Activated T-cell treated with anti-CD3 and anti-CD28 coated beads, Interleukin-2, amount 50 U/mL, for 24 hours (primary cell): ENCODE data around the gene VENTX.
"Not testable (repeated sequence)": the region's sequence is repeated elsewhere in the genome, so short reads cannot be mapped to it uniquely, and the experiment has no call there.

ENCODE experiments used
- DNase-seq: peaks from one replicate; pipeline ENCODE4 v3.0.0-alpha.2; 2020
- H3K27ac Mint-ChIP-seq: 2 replicates; pipeline ENCODE4 v1.8.0; 2020; ENCODE audit warnings: mild to moderate bottlenecking, mixed read lengths
- H3K27me3 Mint-ChIP-seq: 2 replicates; pipeline ENCODE4 v1.8.0; 2020; ENCODE audit warnings: mixed read lengths
- H3K36me3 Mint-ChIP-seq: 2 replicates; pipeline ENCODE4 v1.8.0; 2020; ENCODE audit warnings: low read depth, mixed read lengths
- H3K4me1 Mint-ChIP-seq: 2 replicates; pipeline ENCODE4 v1.8.0; 2020; ENCODE audit warnings: low read depth, mixed read lengths
- H3K4me3 Mint-ChIP-seq: 2 replicates; pipeline ENCODE4 v1.8.0; 2020; ENCODE audit warnings: mild to moderate bottlenecking, moderate library complexity, mixed read lengths
- H3K9me3 Mint-ChIP-seq: 2 replicates; pipeline ENCODE4 v1.8.0; 2020; ENCODE audit warnings: mixed read lengths

VENTX gene

DNA sequence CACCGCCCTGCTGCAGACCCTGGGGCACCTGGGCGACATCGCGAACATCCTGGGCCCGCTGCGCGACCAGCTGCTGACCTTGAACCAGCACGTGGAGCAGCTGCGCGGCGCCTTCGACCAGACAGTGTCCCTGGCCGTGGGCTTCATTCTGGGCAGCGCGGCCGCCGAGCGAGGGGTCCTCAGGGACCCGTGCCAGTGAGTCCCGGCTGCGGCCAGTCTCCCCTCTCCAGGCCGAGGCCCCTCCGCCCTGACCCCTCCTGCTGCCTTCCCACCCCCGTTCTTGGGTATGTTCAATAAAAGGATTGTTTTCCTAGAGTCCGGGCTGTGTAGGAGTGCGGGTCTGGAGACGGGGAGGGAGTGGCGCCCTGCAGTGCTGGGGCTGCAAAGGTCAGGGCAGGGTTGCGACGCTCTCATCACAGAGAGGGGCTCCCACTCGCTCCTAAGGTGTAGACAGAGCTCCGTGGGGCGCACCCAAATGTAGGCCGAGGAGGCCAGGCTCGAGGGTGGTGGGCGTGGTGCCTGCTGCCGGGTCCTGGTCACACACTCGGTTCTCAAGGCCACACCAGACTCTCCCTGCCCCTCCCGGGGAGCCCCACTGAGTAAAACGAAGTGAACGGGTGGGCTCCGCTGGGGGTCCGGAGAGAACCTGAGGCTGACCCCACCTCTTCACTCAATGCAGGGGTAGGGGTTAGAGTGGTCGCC, 6.3 kb upstream of the VENTX start:
- Mint-ChIP-seq H3K4me3 (peak overlapping the region; percentile 38), H3K27me3 (peaks cover 75% of the 10 kb centered on the region), H3K9me3 (no peaks in the 10 kb centered on the region), H3K36me3 (no peaks in the 10 kb centered on the region), H3K4me1 (peaks cover 17% of the 10 kb centered on the region), H3K27ac (no peak overlapping the region)
- no peak for DNase-seq

DNA sequence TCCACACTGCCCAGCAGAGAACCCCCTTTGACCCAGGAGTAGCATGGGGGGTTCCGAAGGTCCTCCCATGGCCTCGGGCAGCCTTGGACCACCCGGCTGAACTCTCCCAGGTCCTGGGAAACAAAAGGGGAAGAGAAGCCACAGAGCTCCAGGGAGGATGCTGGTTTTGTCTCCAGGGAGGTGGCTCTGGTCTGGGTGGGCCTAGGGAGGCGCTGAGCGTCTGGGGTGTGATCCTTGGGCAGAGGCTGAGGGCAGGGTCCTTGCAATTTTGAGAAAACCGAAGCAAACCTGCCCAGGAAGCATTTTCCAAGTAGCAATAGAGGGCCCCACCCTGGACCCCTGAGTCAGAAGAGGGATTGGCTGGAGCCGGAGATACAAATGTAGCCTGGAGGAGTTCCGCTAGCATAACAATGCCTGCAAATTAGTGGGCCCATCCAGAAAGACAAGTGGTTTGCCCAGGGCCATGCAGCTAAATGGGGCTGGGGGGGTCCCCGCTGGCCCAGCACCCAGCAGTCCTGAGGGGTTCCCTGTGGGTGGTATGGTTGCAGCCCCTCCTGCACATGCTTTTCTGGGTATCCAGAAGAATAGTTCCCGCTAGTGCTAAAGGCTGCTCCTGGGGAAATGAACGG, 5.6 kb upstream of the VENTX start:
- Mint-ChIP-seq H3K27me3 (peaks cover 68% of the 10 kb centered on the region), H3K36me3 (no peaks in the 10 kb centered on the region), H3K4me3 (no peak overlapping the region), H3K27ac (no peak overlapping the region), H3K9me3 (no peaks in the 10 kb centered on the region), H3K4me1 (peaks cover 11% of the 10 kb centered on the region)
- no peak for DNase-seq

GRCh38 chr10:133234796-133235195, 2.9 kb upstream of the VENTX start:
- H3K9me3 Mint-ChIP-seq = not testable (repeated sequence)

DNA sequence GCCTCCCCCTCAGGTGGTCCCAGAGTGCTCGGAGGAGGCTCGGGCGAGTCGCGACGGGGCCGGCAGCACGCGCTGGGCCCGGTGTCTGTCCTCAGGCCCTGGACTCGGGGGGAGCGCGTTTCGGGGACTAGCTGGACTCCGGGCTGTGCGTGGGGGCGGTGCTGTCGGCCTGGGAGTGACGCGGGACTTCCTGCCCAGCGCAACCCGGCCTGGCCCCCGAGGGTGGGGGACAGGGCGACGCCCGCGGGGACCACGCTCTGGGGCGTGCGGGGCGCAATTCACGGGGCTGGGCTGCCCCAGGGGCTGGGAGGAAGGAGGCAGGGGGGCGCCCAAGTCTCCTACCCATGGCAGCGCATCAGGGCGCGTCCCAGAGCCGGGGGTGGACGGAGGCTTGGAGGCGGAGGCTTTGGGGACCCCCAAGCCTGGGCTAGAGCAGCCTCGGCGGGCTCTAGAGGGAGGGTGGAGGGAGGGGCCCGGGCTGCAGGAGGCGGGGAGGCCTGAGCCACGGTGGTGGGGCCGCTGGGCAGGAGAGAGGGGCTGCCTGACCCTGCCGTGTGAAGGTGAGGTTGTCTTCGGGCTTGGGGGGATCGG, 2.3 kb upstream of the VENTX start:
- Mint-ChIP-seq H3K27ac (no peak overlapping the region), H3K4me3 (peak overlapping the region; percentile 43), H3K27me3 (peaks cover 70% of the 10 kb centered on the region), H3K36me3 (no peaks in the 10 kb centered on the region), H3K4me1 (peaks cover 11% of the 10 kb centered on the region), H3K9me3 (no peaks in the 10 kb centered on the region)
- no peak for DNase-seq

More at GRCh38 chr10:133234796-133235195, 2.9 kb upstream of the VENTX start:
- not testable (repeated sequence) for H3K27ac Mint-ChIP-seq, H3K36me3 Mint-ChIP-seq, DNase-seq
- Mint-ChIP-seq H3K4me1 (peaks cover 11% of the 10 kb centered on the region), H3K27me3 (peaks cover 66% of the 10 kb centered on the region), H3K4me3 (peak overlapping the region; percentile 43)

- Mint-ChIP-seq H3K4me1 (peaks cover 14% of the 10 kb centered on the region), H3K9me3 (no peaks in the 10 kb centered on the region), H3K27me3 (peaks cover 72% of the 10 kb centered on the region), H3K36me3 (no peaks in the 10 kb centered on the region), H3K27ac (no peak overlapping the region), H3K4me3 (no peak overlapping the region)
- no peak for DNase-seq
These were observed 1.7 kb upstream of the VENTX start for GRCh38 chr10:133235932-133236331.

DNA sequence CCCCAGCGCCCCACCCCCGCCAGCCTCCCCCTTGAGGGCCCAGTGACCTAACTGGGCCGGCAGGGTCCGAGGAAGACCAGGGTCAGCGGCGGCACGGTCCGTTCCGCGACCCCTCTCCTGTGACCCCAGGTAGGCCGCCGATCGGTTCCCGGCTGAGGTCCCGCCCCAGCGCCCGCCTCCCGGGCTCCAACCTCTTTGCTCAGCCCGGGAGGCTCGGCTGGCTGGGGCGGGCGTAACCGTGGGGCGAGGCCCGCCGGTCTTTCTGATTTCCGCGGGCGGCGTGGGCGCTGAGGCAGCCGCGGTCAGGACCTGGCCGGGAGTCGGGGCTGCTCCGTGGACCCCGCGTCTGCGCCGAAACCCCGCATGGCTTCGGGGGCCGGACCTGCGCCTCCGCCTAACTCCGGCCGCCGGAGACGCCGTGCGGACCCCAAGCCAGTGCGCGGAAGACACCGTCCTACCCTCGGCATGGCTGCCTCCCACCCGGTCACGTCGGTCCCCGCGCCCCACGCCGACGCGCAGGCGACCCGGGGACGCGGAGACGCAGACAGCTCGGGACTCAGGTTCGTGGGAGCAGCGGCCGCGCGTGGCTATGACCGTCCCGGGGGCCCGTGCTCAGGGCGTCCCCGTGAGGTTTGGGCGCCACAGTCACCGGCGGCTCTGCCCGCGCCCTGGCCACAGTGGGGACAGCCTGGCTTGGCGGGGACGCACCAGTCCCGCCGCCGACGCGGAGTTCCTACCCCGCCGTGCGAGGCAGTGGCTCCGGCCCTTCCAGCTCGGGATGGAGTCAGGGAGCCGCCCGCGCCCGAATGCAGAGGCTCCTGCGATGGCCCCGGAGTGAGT, 1.0 kb upstream of the VENTX start:
- H3K27me3 Mint-ChIP-seq = peaks cover 73% of the 10 kb centered on the region

DNA sequence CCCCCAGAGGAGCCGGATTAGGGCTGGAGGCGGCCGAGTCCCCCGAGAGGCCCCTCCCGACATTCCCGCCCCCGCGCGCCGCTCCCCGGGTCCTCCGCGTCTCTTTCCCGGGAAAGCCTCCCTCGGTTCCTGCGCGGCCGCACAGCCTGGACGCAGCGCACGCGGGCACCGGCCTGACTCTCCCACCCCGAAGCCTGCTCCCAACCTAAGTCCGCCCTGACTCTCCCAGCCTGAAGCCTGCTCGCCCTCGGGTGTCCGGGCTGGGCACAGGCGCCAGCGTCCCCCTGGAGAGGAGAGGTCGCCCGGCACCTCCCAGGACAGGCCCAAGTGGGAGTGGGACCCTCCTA, 441 bp upstream of the VENTX start:
- H3K27me3 Mint-ChIP-seq = peaks cover 73% of the 10 kb centered on the region
- H3K27ac Mint-ChIP-seq = no peak overlapping the region
- H3K36me3 Mint-ChIP-seq = no peaks in the 10 kb centered on the region
- no peak for DNase-seq
- H3K9me3 Mint-ChIP-seq = no peaks in the 10 kb centered on the region
- no peak overlapping the region for H3K4me3 Mint-ChIP-seq
- peaks cover 23% of the 10 kb centered on the region for H3K4me1 Mint-ChIP-seq

More for the DNA sequence above, 1.0 kb upstream of the VENTX start:
- H3K4me1 Mint-ChIP-seq = peaks cover 19% of the 10 kb centered on the region
- no peak overlapping the region for H3K27ac Mint-ChIP-seq
- DNase-seq = no peak
- no peaks in the 10 kb centered on the region for H3K36me3 Mint-ChIP-seq
- H3K9me3 Mint-ChIP-seq = no peaks in the 10 kb centered on the region
- no peak overlapping the region for H3K4me3 Mint-ChIP-seq

GRCh38 chr10:133238466-133238804, 780 bp downstream of the VENTX start:
- no peaks in the 10 kb centered on the region for H3K36me3 Mint-ChIP-seq
- no peak for DNase-seq
- no peak overlapping the region for H3K4me3 Mint-ChIP-seq
- peaks cover 23% of the 10 kb centered on the region for H3K4me1 Mint-ChIP-seq
- H3K9me3 Mint-ChIP-seq = no peaks in the 10 kb centered on the region
- no peak overlapping the region for H3K27ac Mint-ChIP-seq
- H3K27me3 Mint-ChIP-seq = peaks cover 71% of the 10 kb centered on the region

DNA sequence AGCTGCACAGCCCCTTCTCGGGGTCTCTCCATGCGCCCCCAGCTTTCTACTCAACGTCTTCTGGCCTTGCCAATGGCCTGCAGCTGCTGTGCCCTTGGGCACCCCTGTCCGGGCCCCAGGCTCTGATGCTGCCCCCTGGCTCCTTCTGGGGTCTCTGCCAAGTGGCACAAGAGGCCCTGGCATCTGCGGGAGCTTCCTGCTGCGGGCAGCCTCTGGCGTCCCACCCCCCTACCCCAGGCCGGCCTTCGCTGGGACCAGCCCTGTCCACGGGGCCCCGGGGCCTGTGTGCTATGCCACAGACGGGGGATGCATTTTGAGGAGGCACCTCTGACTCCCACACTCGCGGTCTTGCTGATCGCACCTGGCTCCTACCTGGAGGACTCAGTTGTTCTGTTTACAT, 2.3 kb downstream of the VENTX start:
- Mint-ChIP-seq H3K4me3 (no peak overlapping the region), H3K4me1 (peaks cover 20% of the 10 kb centered on the region), H3K9me3 (no peaks in the 10 kb centered on the region), H3K27me3 (peaks cover 60% of the 10 kb centered on the region), H3K27ac (no peak overlapping the region), H3K36me3 (no peaks in the 10 kb centered on the region)
- DNase-seq = no peak

DNA sequence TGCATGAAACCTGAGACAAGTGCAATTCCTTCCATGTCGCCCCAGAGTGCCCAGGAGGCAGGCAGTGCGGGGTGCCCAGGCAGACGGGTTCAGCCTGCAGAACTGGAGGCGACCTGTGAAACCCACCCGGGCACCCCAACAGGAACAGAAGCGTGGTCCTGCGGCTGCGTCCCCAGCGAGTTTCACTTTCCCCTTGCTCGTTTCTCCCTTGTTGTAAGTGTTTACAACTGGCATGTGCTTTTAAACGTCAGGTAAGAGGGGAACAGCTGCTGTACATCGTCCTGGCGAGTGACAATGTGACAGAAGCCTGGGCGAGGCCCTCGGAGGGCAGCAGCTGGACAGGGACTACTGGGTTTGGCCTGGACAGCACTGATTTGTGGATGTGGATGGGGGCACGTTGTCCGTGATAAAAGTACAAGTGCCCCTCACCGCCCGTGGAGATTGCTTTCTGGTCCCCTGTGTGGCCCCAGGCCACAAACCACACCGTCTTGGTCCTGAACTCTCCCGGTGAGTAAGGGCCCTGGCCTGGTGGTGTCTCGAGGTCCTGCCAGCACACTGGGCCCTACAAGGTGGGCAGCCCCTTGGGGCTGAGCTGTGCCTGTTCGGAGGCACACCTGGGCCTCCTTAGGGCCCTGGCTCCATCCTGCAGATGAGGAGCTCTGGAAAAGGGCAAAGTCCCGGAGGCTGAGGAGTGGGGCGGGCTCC, 4.0 kb downstream of the VENTX start:
- Mint-ChIP-seq H3K27me3 (peaks cover 53% of the 10 kb centered on the region), H3K27ac (no peak overlapping the region), H3K4me1 (peaks cover 16% of the 10 kb centered on the region)

GRCh38 chr10:133242611-133243356, 5.1 kb downstream of the VENTX start:
- Mint-ChIP-seq H3K4me3 (no peak overlapping the region), H3K27ac (no peak overlapping the region), H3K9me3 (no peaks in the 10 kb centered on the region), H3K4me1 (peaks cover 16% of the 10 kb centered on the region), H3K27me3 (peaks cover 49% of the 10 kb centered on the region), H3K36me3 (no peaks in the 10 kb centered on the region)
- no peak for DNase-seq

More for the DNA sequence above, 4.0 kb downstream of the VENTX start:
- no peak for DNase-seq
- H3K4me3 Mint-ChIP-seq = peak overlapping the region; percentile 65
- H3K9me3 Mint-ChIP-seq = no peaks in the 10 kb centered on the region
- H3K36me3 Mint-ChIP-seq = no peaks in the 10 kb centered on the region

GRCh38 chr10:133243593-133243992, 5.9 kb downstream of the VENTX start:
- H3K4me3 Mint-ChIP-seq = no peak overlapping the region
- DNase-seq = no peak
- no peak overlapping the region for H3K27ac Mint-ChIP-seq
- peaks cover 44% of the 10 kb centered on the region for H3K27me3 Mint-ChIP-seq
- no peaks in the 10 kb centered on the region for H3K36me3 Mint-ChIP-seq
- peaks cover 15% of the 10 kb centered on the region for H3K4me1 Mint-ChIP-seq
- H3K9me3 Mint-ChIP-seq = no peaks in the 10 kb centered on the region

DNA sequence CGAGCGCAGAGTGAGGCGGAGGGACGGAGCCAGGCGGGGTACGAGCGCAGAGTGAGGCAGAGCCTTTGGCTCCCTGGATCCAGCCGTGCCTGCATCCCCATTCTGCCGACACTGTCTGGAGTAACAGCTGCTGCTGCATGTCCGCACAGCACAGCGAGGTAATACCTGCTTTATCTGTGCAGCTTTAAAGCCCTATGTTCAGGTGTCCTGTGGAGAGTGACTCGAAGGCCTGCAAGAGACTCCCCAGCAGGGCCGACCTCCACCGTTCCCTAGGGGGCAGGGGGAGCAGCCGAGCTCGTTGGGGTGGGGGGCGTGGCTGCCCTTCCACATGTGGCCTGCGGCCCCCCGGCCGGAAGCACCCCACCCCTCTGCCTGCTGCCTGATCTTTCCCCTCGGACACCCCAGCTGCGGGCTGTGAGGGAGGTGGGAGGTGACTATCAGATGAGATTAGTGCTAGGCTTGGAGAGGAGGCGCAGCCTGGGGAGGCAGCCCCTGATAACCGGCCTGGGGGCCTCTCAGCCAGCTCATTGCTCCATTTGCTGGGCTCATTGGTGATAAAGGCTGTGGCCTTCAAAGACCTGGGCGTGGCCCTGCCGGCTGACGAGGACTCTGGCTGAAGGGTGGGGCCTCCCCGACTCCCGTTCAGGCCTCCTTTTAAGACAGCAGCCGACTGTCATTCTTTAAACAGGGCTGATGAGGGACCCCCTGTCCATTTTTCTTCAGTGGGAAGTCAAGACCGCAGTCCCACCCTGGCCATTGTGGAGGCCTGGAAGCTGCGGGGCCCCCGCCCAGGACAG, 8.0 kb downstream of the VENTX start:
- no peak for DNase-seq
- peaks cover 28% of the 10 kb centered on the region for H3K27me3 Mint-ChIP-seq
- peaks cover 13% of the 10 kb centered on the region for H3K4me1 Mint-ChIP-seq
- H3K36me3 Mint-ChIP-seq = no peaks in the 10 kb centered on the region
- H3K27ac Mint-ChIP-seq = no peak overlapping the region
- no peak overlapping the region for H3K4me3 Mint-ChIP-seq
- H3K9me3 Mint-ChIP-seq = no peaks in the 10 kb centered on the region
